ENCODE data around the gene TFPT. TPM values are rescaled to one million over a fixed set of nuclear protein-coding genes. Genes with fewer than 3 reads are reported as not detected.

The TFPT gene
- total and polyA plus RNA-seq, 4 donors = 12.1 to 32.9 (median 22.6) TPM

DNA sequence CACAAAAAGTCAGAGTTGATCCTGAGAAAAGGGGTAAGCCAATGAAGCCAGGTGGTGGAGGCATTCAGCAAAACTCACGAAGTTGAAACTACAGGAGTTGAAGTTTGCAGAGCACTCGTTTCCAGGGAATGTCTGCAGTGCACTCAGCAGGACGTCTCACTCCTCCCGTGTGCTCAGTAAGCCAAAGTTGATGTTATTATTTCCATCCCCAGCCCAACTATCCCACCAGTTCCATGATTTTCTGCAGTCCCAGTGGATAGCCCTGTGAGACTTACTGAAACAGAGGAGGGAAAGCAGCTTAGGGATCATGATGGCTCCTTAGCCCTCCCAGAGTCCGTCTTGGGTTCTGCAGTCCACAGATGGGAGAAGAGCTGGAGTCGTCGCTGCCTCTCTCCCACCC lies 34.4 kb downstream of the TFPT start, which contains the start of gene TARM1:
Gene TARM1 (minus strand): TSS at position 334 of the 400 bp plus-strand sequence. CDS start 25 bp downstream, at position 309.
- DNase-seq (no peak), ATAC-seq (ENCODE audit: insufficient read depth, low FRiP score) (no peak)
- no peak within 1 kb of the TSS for H3K9ac ChIP-seq (ENCODE audit: insufficient read depth in 1 of 2, low read length in 2 of 2)
- TF ChIP-seq, protein P1, sequence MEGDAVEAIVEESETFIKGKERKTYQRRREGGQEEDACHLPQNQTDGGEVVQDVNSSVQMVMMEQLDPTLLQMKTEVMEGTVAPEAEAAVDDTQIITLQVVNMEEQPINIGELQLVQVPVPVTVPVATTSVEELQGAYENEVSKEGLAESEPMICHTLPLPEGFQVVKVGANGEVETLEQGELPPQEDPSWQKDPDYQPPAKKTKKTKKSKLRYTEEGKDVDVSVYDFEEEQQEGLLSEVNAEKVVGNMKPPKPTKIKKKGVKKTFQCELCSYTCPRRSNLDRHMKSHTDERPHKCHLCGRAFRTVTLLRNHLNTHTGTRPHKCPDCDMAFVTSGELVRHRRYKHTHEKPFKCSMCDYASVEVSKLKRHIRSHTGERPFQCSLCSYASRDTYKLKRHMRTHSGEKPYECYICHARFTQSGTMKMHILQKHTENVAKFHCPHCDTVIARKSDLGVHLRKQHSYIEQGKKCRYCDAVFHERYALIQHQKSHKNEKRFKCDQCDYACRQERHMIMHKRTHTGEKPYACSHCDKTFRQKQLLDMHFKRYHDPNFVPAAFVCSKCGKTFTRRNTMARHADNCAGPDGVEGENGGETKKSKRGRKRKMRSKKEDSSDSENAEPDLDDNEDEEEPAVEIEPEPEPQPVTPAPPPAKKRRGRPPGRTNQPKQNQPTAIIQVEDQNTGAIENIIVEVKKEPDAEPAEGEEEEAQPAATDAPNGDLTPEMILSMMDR (IDR thresholded peaks at IDR 0.05; ENCODE audit: control extremely low read depth, extremely low read depth) = no peak
- WGBS, 2 donors = 42 to 81% methylated on average over 7 of the region's 7 CpGs
- H3K27me3 ChIP-seq (ENCODE audit: control insufficient read depth in 3 of 3, insufficient read depth in 3 of 3, low read length in 2 of 3) = no peaks in the 10 kb centered on the region
- H3K9me3 ChIP-seq (ENCODE audit: control insufficient read depth in 4 of 4, insufficient read depth in 3 of 4, low read length in 3 of 4) = peaks cover 0 to 15% (median 4%) of the 10 kb centered on the region in 4 donors
- no peaks in the 10 kb centered on the region for H3K4me1 ChIP-seq (ENCODE audit: control insufficient read depth in 5 of 5, insufficient read depth in 5 of 5, low read length in 5 of 5)
- no peak within 1 kb of the TSS for H3K4me3 ChIP-seq
- H3K36me3 ChIP-seq (ENCODE audit: control insufficient read depth in 4 of 4, insufficient read depth in 4 of 4, low read length in 4 of 4) = no peaks in the 10 kb centered on the region
- H3K27ac ChIP-seq (ENCODE audit: low read depth in 1 of 2, low read length in 1 of 2) = no peak within 1 kb of the TSS

DNA sequence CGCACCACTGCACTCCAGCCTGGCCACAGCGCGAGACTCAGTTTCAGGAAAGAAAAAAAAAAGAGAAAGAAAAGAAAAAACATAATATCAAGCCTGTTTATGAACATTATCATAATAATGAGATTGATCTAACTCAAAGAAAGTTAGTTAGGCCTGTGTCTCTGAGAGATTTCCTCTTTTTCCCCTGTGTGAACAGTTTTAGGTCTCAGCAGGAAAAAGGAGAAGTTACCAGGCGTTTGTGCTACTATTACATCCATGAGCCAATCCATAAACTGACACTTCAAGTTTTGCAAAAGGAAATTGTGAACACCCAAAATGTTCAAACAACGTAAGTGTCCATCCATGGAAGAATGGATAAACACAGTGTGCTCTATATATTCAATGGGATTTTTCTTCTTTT lies 38.1 kb downstream of the TFPT start:
- Histone ChIP-seq H3K36me3 (ENCODE audit: control insufficient read depth in 4 of 4, insufficient read depth in 4 of 4, low read length in 4 of 4) (no peaks in the 10 kb centered on the region), H3K4me1 (ENCODE audit: control insufficient read depth in 5 of 5, insufficient read depth in 5 of 5, low read length in 5 of 5) (no peaks in the 10 kb centered on the region), H3K27ac (ENCODE audit: low read depth in 1 of 2, low read length in 1 of 2) (no peak overlapping the region), H3K9ac (ENCODE audit: insufficient read depth in 1 of 2, low read length in 2 of 2) (no peak overlapping the region), H3K27me3 (ENCODE audit: control insufficient read depth in 3 of 3, insufficient read depth in 3 of 3, low read length in 2 of 3) (no peaks in the 10 kb centered on the region), H3K4me3 (no peak overlapping the region), H3K9me3 (ENCODE audit: control insufficient read depth in 4 of 4, insufficient read depth in 3 of 4, low read length in 3 of 4) (peaks cover 0 to 18% (median 3%) of the 10 kb centered on the region in 4 donors)
- 36 to 52% methylated on average over 5 of the region's 5 CpGs for WGBS, 2 donors
- no peak for DNase-seq
- no peak for ATAC-seq (ENCODE audit: insufficient read depth, low FRiP score)
- TF ChIP-seq, protein P1 (IDR thresholded peaks at IDR 0.05; ENCODE audit: control extremely low read depth, extremely low read depth) = no peak

GRCh38 chr19:54074851-54075250 lies 40.6 kb downstream of the TFPT start:
- H3K36me3 ChIP-seq (ENCODE audit: control insufficient read depth in 4 of 4, insufficient read depth in 4 of 4, low read length in 4 of 4) = no peaks in the 10 kb centered on the region
- no peak overlapping the region for H3K27ac ChIP-seq (ENCODE audit: low read depth in 1 of 2, low read length in 1 of 2)
- peaks cover 0 to 11% (median 0%) of the 10 kb centered on the region in 4 donors for H3K9me3 ChIP-seq (ENCODE audit: control insufficient read depth in 4 of 4, insufficient read depth in 3 of 4, low read length in 3 of 4)
- ATAC-seq (ENCODE audit: insufficient read depth, low FRiP score) (no peak), DNase-seq (no peak)
- H3K4me1 ChIP-seq (ENCODE audit: control insufficient read depth in 5 of 5, insufficient read depth in 5 of 5, low read length in 5 of 5) = no peaks in the 10 kb centered on the region
- H3K9ac ChIP-seq (ENCODE audit: insufficient read depth in 1 of 2, low read length in 2 of 2) = no peak overlapping the region
- H3K4me3 ChIP-seq = no peak overlapping the region
- WGBS, 2 donors = 65 to 81% methylated on average over 9 of the region's 9 CpGs
- TF ChIP-seq, protein P1 (IDR thresholded peaks at IDR 0.05; ENCODE audit: control extremely low read depth, extremely low read depth) = no peak
- H3K27me3 ChIP-seq (ENCODE audit: control insufficient read depth in 3 of 3, insufficient read depth in 3 of 3, low read length in 2 of 3) = no peaks in the 10 kb centered on the region

DNA sequence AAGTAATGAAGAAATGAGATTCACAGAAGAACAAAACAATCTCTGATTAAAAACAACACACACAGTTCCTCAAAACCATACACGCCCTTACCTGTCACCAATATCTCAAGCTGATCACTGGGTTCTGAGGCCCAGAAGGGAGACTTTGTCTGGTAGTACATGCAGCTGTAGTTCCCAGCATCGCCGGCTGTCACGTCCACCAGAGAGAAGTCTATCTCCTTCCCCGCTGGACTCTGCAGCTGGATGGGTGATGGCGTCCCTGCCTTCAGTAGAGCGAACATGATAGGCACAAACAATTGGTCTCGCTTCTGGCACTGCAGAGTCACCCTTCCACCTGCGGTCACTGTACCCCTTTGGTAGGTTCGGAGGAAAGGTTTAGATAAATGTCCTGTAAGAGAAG lies 41.6 kb downstream of the TFPT start:
- no peaks in the 10 kb centered on the region for H3K4me1 ChIP-seq (ENCODE audit: control insufficient read depth in 5 of 5, insufficient read depth in 5 of 5, low read length in 5 of 5)
- WGBS, 2 donors = 90 to 93% methylated on average over 10 of the region's 10 CpGs
- TF ChIP-seq, protein P1 (IDR thresholded peaks at IDR 0.05; ENCODE audit: control extremely low read depth, extremely low read depth) = no peak
- peaks cover 0 to 12% (median 0%) of the 10 kb centered on the region in 4 donors for H3K9me3 ChIP-seq (ENCODE audit: control insufficient read depth in 4 of 4, insufficient read depth in 3 of 4, low read length in 3 of 4)
- H3K36me3 ChIP-seq (ENCODE audit: control insufficient read depth in 4 of 4, insufficient read depth in 4 of 4, low read length in 4 of 4) = no peaks in the 10 kb centered on the region
- no peak for DNase-seq
- no peaks in the 10 kb centered on the region for H3K27me3 ChIP-seq (ENCODE audit: control insufficient read depth in 3 of 3, insufficient read depth in 3 of 3, low read length in 2 of 3)
- no peak overlapping the region for H3K9ac ChIP-seq (ENCODE audit: insufficient read depth in 1 of 2, low read length in 2 of 2)
- H3K27ac ChIP-seq (ENCODE audit: low read depth in 1 of 2, low read length in 1 of 2) = no peak overlapping the region
- no peak overlapping the region for H3K4me3 ChIP-seq
- ATAC-seq (ENCODE audit: insufficient read depth, low FRiP score) = no peak
